SK-N-SH (cell line): ENCODE data around the gene STAC. TPM values are rescaled to one million over a fixed set of nuclear protein-coding genes. Genes with fewer than 3 reads are reported as not detected.

Source experiments
- CTCF ChIA-PET: fragments of 300-600, 350-600 bp; formaldehyde crosslinking; extraction: SDS; loops from one replicate; lab custom pipeline; 2021; lab: Yijun Ruan, JAX
- POLR2A ChIA-PET: fragments of 350-600 bp; sonication (Branson Sonifier 250); formaldehyde crosslinking; extraction: SDS; loops from one replicate; lab custom pipeline; 2020; ENCODE audit warnings: antibody characterized with exemption, inconsistent platforms; lab: Yijun Ruan, JAX
- DNase-seq: peaks from one replicate; pipeline ENCODE4 v3.0.0; 2012
- H2AFZ ChIP-seq: fragments of 200-600 bp; sonication (generic); 2 replicates; pipeline ENCODE4 v1.8.1; 2016; ENCODE audit warnings: antibody characterized with exemption, mild to moderate bottlenecking, low read depth
- H3F3A ChIP-seq: fragments of 200-600 bp; sonication (generic); replicated peaks from 2 replicates; pipeline ENCODE3; 2016; ENCODE audit warnings: antibody characterized with exemption, mild to moderate bottlenecking; ENCODE audit not compliant: insufficient read depth
- H3K27ac ChIP-seq, 2 experiments: fragments of 200-500 bp in 1 of 2; fragments of 200-600 bp in 1 of 2; sonication (Bioruptor generic) in 1 of 2; sonication (generic), shearing (Covaris generic) in 1 of 2; 2 replicates each; pipeline versions ENCODE4 v1.5.1 to v1.6.1; 2014 to 2016; ENCODE audit warnings: low read depth in 2 of 2, inconsistent platforms in 1 of 2, low read length in 1 of 2, mild to moderate bottlenecking in 1 of 2, mixed read lengths in 1 of 2
- H3K27me3 ChIP-seq: fragments of 200-600 bp; sonication (generic), shearing (Covaris generic); 2 replicates; pipeline ENCODE4 v1.6.1; 2016; ENCODE audit warnings: mixed run types; ENCODE audit not compliant: insufficient read depth
- H3K36me3 ChIP-seq, 2 experiments: fragments of 200-500 bp in 1 of 2; fragments of 200-600 bp in 1 of 2; sonication (Bioruptor generic) in 1 of 2; sonication (generic) in 1 of 2; replicated peaks in 1 of 2; 2 replicates each; pipeline versions ENCODE3 to v1.5.1; 2014 to 2016; ENCODE audit warnings: low read length in 1 of 2, mild to moderate bottlenecking in 1 of 2; ENCODE audit not compliant: insufficient read depth in 2 of 2, control insufficient read depth in 1 of 2
- H3K4me1 ChIP-seq, 2 experiments: fragments of 200-500 bp in 1 of 2; fragments of 200-600 bp in 1 of 2; sonication (Bioruptor generic) in 1 of 2; sonication (generic), shearing (Covaris generic) in 1 of 2; 2 replicates each; pipeline versions ENCODE4 v1.5.1 to v1.6.1; 2014 to 2016; ENCODE audit warnings: low read depth in 1 of 2, low read length in 1 of 2, mixed run types in 1 of 2; ENCODE audit not compliant: insufficient read depth in 2 of 2, control insufficient read depth in 1 of 2
- H3K4me2 ChIP-seq: fragments of 200-600 bp; sonication (generic), shearing (Covaris generic); 2 replicates; pipeline ENCODE4 v1.6.1; 2017; ENCODE audit warnings: mixed run types
- H3K4me3 ChIP-seq, 2 experiments: fragments of 200-500 bp in 1 of 2; fragments of 200-600 bp in 1 of 2; sonication (Bioruptor generic) in 1 of 2; sonication (generic), shearing (Covaris generic) in 1 of 2; 2 replicates each; pipeline versions ENCODE4 v1.5.1 to v1.8.1; 2014 to 2016; ENCODE audit warnings: low read depth in 2 of 2, inconsistent platforms in 1 of 2, low read length in 1 of 2, mild to moderate bottlenecking in 1 of 2, mixed read lengths in 1 of 2, moderate library complexity in 1 of 2
- H3K79me2 ChIP-seq: fragments of 200-600 bp; sonication (generic); 2 replicates; pipeline ENCODE4 v1.8.1; 2017; ENCODE audit warnings: mild to moderate bottlenecking; ENCODE audit not compliant: insufficient read depth
- H3K9ac ChIP-seq: fragments of 200-600 bp; sonication (generic); 2 replicates; pipeline ENCODE4 v1.6.1; 2017; ENCODE audit warnings: mixed run types
- H3K9me2 ChIP-seq: fragments of 200-600 bp; sonication (generic); 2 replicates; pipeline ENCODE4 v1.6.1; 2017; ENCODE audit warnings: mixed run types
- H3K9me3 ChIP-seq: fragments of 200-600 bp; sonication (generic); 2 replicates; pipeline ENCODE4 v1.6.1; 2017; ENCODE audit warnings: mixed run types, mild to moderate bottlenecking, moderate library complexity
- H4K20me1 ChIP-seq: fragments of 200-600 bp; sonication (generic); 2 replicates; pipeline ENCODE4 v1.6.1; 2017; ENCODE audit warnings: mild to moderate bottlenecking, mixed run types; ENCODE audit not compliant: insufficient read depth
- CHD2 ChIP-seq: fragments of 150-350 bp; IDR thresholded peaks from 2 replicates; pipeline ENCODE4 v1.6.1; 2018; ENCODE audit warnings: low read length; ENCODE audit not compliant: partially characterized antibody
- EP300 ChIP-seq, 2 experiments: IDR thresholded peaks; 2 replicates each; pipeline versions ENCODE4 v1.4.0 to v1.6.1; 2012; ENCODE audit warnings: borderline replicate concordance in 1 of 2, low read depth in 1 of 2, low read length in 1 of 2
- FOSL2 ChIP-seq: IDR thresholded peaks from 2 replicates; pipeline ENCODE4 v1.4.0; 2012; ENCODE audit warnings: low read depth, mild to moderate bottlenecking, moderate library complexity, borderline replicate concordance
- GABPA ChIP-seq: IDR thresholded peaks from 2 replicates; pipeline ENCODE4 v1.4.0; 2012; ENCODE audit warnings: low read depth, mild to moderate bottlenecking
- GATA2 ChIP-seq: sonication (generic); formaldehyde crosslinking; IDR thresholded peaks from 2 replicates; pipeline ENCODE4 v1.5.0; 2020; ENCODE audit warnings: mild to moderate bottlenecking, missing genetic modification reagents
- JUND ChIP-seq: IDR thresholded peaks from 2 replicates; pipeline ENCODE4 v1.4.0; 2012
- NFIC ChIP-seq: IDR thresholded peaks from 2 replicates; pipeline ENCODE4 v1.4.0; 2012; ENCODE audit warnings: borderline replicate concordance
- POLR2AphosphoS5 ChIP-seq: IDR thresholded peaks from 2 replicates; pipeline ENCODE4 v1.6.1; 2012; ENCODE audit warnings: low read depth, low read length
- RFX5 ChIP-seq: IDR thresholded peaks from 2 replicates; pipeline ENCODE4 v1.6.1; 2012; ENCODE audit warnings: mild to moderate bottlenecking, improper control_type of control experiment, low read length
- RXRA ChIP-seq: IDR thresholded peaks from 2 replicates; pipeline ENCODE4 v1.4.0; 2012; ENCODE audit warnings: low read depth, mild to moderate bottlenecking, borderline replicate concordance
- SMC3 ChIP-seq: IDR thresholded peaks from 2 replicates; pipeline ENCODE4 v1.6.1; 2012; ENCODE audit warnings: low read depth, low read length, improper control_type of control experiment
- YY1 ChIP-seq: IDR thresholded peaks from 2 replicates; pipeline ENCODE4 v1.4.0; 2012; ENCODE audit warnings: low read depth, mild to moderate bottlenecking
- WGBS: methylation state at CpG from one replicate; pipeline ENCODE4 v1.1.6; 2017; ENCODE audit warnings: low lambda C conversion rate; 5-methylcytosine and 5-hydroxymethylcytosine counted together
- polyA plus RNA-seq, 3 experiments: library from polyadenylated mRNA; depleted of rRNA; stranded (reverse); fragments of >200 nt; gene quantifications; 2 replicates each; pipeline ENCODE4 v1.2.3, GENCODE V29; 2012
- TF ChIP-seq, protein P1 (sequence below): fragments of 150-350 bp; IDR thresholded peaks from 2 replicates; pipeline ENCODE4 v1.6.1; 2017; ENCODE audit warnings: antibody characterized with exemption, low read length, low read depth, borderline replicate concordance
- TF ChIP-seq, protein P2 (sequence below): fragments of 150-350 bp; IDR thresholded peaks from 2 replicates; pipeline ENCODE4 v1.6.1; 2016; ENCODE audit warnings: mild to moderate bottlenecking, low read depth, low read length
- TF ChIP-seq, protein P3 (sequence below): IDR thresholded peaks from 2 replicates; pipeline ENCODE4; 2012
- TF ChIP-seq, protein P4 (sequence below): IDR thresholded peaks from 2 replicates; pipeline ENCODE4 v1.4.0; 2012; ENCODE audit warnings: low read depth, borderline replicate concordance

Gene STAC
- polyA plus RNA-seq, 1 of the 3 experiments (the other 2 are of a cell fraction) = 25.0 TPM

DNA sequence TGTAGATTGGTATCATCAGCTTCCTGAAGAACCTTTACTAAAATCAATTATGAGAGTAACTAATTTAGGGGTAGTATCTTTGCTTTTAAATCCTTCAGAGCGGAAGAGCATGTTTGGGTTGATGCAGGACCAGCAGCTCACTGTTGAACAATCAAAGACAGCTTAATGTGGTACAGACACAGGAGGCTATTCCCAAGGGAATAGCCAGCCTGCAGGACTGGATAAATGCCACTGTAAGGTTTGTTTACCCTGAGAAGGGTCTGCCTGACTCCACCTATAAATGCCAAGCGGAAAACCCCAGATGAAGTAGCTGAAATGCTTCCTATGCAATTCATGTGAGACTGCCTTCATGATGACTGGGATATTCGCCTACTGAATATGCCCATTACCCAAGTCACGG lies 16.0 kb upstream of the STAC start:
- Histone ChIP-seq H3K9me3 (no peaks in the 10 kb centered on the region), H4K20me1 (no peaks in the 10 kb centered on the region), H3K4me1 (peaks cover 7 to 10% of the 10 kb centered on the region in 2 experiments; a peak in 2 of 4 replicates), H3K79me2 (no peaks in the 10 kb centered on the region), H3K4me2 (no peak overlapping the region), H3K27me3 (no peaks in the 10 kb centered on the region), H3K27ac (no peak overlapping the region), H3F3A (peaks cover 3% of the 10 kb centered on the region), H3K9me2 (no peaks in the 10 kb centered on the region), H3K4me3 (no peak overlapping the region), H2AFZ (no peak overlapping the region), H3K36me3 (no peaks in the 10 kb centered on the region), H3K9ac (no peak overlapping the region)
- no peak for DNase-seq
- POLR2A ChIA-PET = no interaction called here
- CTCF ChIA-PET = interaction anchor here (1.5 kb wide), 1 partner anchor 60 kb away, joined by 3 read pairs; no protein-coding TSS in a partner anchor
- TF ChIP-seq SMC3 (no peak), NFIC (no peak), FOSL2 (no peak), JUND (no peak), RFX5 (no peak), GABPA (no peak), POLR2AphosphoS5 (no peak), YY1 (no peak)
- TF ChIP-seq, protein P1, sequence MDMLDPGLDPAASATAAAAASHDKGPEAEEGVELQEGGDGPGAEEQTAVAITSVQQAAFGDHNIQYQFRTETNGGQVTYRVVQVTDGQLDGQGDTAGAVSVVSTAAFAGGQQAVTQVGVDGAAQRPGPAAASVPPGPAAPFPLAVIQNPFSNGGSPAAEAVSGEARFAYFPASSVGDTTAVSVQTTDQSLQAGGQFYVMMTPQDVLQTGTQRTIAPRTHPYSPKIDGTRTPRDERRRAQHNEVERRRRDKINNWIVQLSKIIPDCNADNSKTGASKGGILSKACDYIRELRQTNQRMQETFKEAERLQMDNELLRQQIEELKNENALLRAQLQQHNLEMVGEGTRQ = no peak
- TF ChIP-seq, protein P2, sequence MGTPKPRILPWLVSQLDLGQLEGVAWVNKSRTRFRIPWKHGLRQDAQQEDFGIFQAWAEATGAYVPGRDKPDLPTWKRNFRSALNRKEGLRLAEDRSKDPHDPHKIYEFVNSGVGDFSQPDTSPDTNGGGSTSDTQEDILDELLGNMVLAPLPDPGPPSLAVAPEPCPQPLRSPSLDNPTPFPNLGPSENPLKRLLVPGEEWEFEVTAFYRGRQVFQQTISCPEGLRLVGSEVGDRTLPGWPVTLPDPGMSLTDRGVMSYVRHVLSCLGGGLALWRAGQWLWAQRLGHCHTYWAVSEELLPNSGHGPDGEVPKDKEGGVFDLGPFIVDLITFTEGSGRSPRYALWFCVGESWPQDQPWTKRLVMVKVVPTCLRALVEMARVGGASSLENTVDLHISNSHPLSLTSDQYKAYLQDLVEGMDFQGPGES = no peak
- TF ChIP-seq, protein P3, sequence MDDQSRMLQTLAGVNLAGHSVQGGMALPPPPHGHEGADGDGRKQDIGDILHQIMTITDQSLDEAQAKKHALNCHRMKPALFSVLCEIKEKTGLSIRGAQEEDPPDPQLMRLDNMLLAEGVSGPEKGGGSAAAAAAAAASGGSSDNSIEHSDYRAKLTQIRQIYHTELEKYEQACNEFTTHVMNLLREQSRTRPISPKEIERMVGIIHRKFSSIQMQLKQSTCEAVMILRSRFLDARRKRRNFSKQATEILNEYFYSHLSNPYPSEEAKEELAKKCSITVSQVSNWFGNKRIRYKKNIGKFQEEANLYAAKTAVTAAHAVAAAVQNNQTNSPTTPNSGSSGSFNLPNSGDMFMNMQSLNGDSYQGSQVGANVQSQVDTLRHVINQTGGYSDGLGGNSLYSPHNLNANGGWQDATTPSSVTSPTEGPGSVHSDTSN = no peak
- WGBS = 91% methylated on average over 4 of the region's 4 CpGs

DNA sequence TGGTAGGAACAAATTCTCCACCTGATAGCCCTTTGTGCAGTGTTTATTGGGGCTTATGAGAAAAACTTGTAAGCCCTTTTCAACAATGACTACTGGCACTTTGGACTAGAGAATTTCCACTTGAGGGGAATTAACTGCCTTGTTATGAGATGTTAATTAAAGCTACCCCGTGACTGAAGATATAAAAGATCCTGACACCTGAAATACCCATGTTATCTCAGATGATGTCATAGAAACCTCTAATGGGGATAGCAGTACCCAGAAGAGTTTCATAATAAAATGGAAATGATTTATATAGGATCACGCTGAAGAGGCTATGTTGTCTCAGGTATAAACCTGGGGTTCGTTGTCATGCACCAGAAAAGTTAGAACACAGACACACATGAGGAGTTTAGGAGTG lies 14.5 kb upstream of the STAC start:
- H3K4me2 ChIP-seq = no peak overlapping the region
- H3K9me2 ChIP-seq = no peaks in the 10 kb centered on the region
- ChIA-PET POLR2A (no interaction called here), CTCF (no interaction called here)
- H3F3A ChIP-seq = peaks cover 3% of the 10 kb centered on the region
- H3K36me3 ChIP-seq = no peaks in the 10 kb centered on the region
- TF ChIP-seq RXRA = no peak
- TF ChIP-seq CHD2 = no peak
- TF ChIP-seq EP300 (IDR thresholded peaks at IDR 0.05; ENCODE audit: borderline replicate concordance in 1 of 2, low read depth in 1 of 2, low read length in 1 of 2) = no peak
- TF ChIP-seq, protein P4, sequence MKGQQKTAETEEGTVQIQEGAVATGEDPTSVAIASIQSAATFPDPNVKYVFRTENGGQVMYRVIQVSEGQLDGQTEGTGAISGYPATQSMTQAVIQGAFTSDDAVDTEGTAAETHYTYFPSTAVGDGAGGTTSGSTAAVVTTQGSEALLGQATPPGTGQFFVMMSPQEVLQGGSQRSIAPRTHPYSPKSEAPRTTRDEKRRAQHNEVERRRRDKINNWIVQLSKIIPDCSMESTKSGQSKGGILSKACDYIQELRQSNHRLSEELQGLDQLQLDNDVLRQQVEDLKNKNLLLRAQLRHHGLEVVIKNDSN = no peak
- TF ChIP-seq GATA2 = no peak
- DNase-seq = no peak
- H4K20me1 ChIP-seq = no peaks in the 10 kb centered on the region
- 82% methylated on average over 3 of the region's 3 CpGs for WGBS
- H3K9me3 ChIP-seq = no peaks in the 10 kb centered on the region
- no peak overlapping the region for H3K27ac ChIP-seq
- no peaks in the 10 kb centered on the region for H3K79me2 ChIP-seq
- peaks cover 7 to 10% of the 10 kb centered on the region in 2 experiments; a peak in 2 of 4 replicates for H3K4me1 ChIP-seq
- H3K27me3 ChIP-seq = no peaks in the 10 kb centered on the region
- no peak overlapping the region for H3K4me3 ChIP-seq
- no peak overlapping the region for H3K9ac ChIP-seq
- no peak overlapping the region for H2AFZ ChIP-seq
